ENCODE data around the gene ANTXR2. TPM values are rescaled to one million over a fixed set of nuclear protein-coding genes. Genes with fewer than 3 reads are reported as not detected.

ANTXR2 gene
- total RNA-seq, 1 donor from 2014 or later = 10.6 TPM

DNA sequence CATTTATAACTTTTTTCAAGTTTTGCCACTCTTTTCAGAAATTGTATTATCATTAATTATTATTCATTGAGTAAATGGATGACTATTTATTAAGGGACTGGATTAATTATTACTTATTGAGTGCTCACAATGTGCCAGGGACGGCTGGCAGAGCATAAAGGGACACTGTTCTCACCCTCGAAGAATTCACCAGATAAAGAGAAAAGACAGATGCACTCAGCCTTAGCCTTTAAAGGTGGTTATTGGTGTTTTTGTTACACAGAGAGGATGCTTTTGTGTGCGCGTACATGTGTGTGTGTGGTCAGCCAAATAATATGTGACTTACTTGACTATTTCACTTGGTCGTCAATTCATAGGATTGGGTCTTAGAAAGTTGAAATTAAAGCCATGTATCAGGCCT lies 187.0 kb downstream of the ANTXR2 start:
- Mint-ChIP-seq H3K27me3 (peaks cover 5% of the 10 kb centered on the region), H3K4me3 (no peak overlapping the region), H3K4me1 (no peaks in the 10 kb centered on the region), H3K9me3 (peaks cover 10% of the 10 kb centered on the region), H3K27ac (no peak overlapping the region), H3K36me3 (ENCODE audit: low read depth) (no peaks in the 10 kb centered on the region)
- intact Hi-C loops (cut with micrococcal nuclease) = no loop called here
- no peak for DNase-seq

DNA sequence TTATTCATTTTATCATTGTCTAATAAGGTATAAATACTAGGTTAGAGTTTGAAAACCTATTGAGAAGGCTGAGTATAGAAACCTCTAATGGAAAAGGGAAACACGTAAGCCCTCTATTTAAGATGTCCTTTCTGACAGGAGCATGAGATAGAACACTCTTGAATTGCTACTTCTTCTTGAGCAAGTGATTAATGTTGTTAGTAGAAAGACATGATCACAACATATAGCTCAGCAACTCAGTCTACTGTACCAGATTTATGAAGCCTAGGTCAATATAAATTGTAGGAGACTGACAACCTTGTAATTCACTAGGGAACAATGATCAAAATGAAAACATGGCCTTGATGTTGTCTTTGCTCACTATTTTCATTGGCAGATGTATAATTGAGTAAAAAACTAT lies 189.7 kb downstream of the ANTXR2 start:
- H3K27me3 Mint-ChIP-seq = peaks cover 4% of the 10 kb centered on the region
- peaks cover 6% of the 10 kb centered on the region for H3K9me3 Mint-ChIP-seq
- H3K27ac Mint-ChIP-seq = no peak overlapping the region
- intact Hi-C loops (cut with micrococcal nuclease) = no loop called here
- H3K4me3 Mint-ChIP-seq = no peak overlapping the region
- H3K4me1 Mint-ChIP-seq = no peaks in the 10 kb centered on the region
- no peaks in the 10 kb centered on the region for H3K36me3 Mint-ChIP-seq (ENCODE audit: low read depth)
- no peak for DNase-seq

DNA sequence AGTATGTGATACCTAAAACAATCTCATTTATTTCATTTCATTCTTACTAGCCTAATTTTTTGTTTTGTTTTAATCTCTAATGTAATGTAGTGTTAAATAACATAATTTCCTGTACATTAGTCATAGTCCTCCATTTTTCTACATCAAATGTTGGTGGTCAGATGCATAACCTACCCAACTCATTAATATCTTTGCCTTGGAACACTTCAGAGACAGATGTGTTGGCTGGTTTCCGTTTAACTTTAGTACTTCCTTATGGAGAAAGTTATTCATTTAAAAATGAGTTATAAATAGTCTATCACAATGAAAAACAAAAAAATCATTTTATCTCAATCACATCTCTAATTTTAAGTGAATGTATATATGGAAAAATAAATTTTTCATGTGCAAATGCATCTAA lies 190.2 kb downstream of the ANTXR2 start:
- peaks cover 7% of the 10 kb centered on the region for H3K9me3 Mint-ChIP-seq
- no peak overlapping the region for H3K27ac Mint-ChIP-seq
- H3K4me3 Mint-ChIP-seq = no peak overlapping the region
- intact Hi-C loops (cut with micrococcal nuclease) = no loop called here
- no peaks in the 10 kb centered on the region for H3K36me3 Mint-ChIP-seq (ENCODE audit: low read depth)
- DNase-seq = no peak
- H3K4me1 Mint-ChIP-seq = no peaks in the 10 kb centered on the region
- H3K27me3 Mint-ChIP-seq = peaks cover 4% of the 10 kb centered on the region

DNA sequence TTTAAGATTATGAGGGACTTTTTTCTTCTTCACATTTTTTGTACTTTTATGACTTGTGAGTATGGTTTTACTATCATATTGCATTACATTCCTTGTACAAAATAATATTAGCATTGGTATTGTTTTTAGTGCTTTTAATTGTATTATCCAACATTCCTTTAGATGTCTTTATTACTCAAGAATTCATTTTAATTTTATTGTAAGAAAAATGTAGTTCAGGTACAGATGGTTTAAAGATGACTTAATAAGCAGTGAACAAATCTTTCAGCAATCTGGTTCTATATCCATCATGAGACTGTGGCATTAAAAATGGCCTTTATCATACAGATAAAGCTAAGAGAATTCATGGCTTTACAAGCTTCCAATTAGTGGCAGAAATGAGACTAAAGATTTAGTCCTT lies 191.6 kb downstream of the ANTXR2 start:
- Mint-ChIP-seq H3K27me3 (peaks cover 4% of the 10 kb centered on the region), H3K9me3 (peaks cover 7% of the 10 kb centered on the region), H3K4me3 (no peak overlapping the region), H3K27ac (no peak overlapping the region), H3K4me1 (no peaks in the 10 kb centered on the region), H3K36me3 (ENCODE audit: low read depth) (no peaks in the 10 kb centered on the region)
- intact Hi-C loops (cut with micrococcal nuclease) = no loop called here
- no peak for DNase-seq

DNA sequence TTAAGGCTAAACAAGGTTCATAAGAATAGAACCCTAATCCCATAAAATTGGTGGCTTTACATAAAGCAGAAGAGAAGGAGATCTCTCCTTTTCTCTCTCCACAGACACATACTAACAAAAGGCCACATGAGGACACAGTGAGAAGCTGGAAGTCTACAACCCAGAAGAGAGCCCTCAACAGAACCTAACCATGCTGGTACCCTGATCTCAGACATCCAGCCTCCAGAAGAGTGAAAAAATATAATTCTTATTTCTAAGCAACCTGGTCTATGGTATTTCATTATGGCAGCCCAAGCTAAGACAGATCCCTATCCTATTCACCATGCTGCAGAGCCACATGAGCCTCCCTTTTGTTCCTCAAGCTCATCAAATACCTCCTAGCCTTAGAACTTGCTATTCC lies 195.5 kb downstream of the ANTXR2 start:
- Mint-ChIP-seq H3K4me1 (no peaks in the 10 kb centered on the region), H3K36me3 (ENCODE audit: low read depth) (no peaks in the 10 kb centered on the region), H3K4me3 (no peak overlapping the region), H3K9me3 (peaks cover 7% of the 10 kb centered on the region), H3K27me3 (peaks cover 3% of the 10 kb centered on the region), H3K27ac (no peak overlapping the region)
- intact Hi-C loops (cut with micrococcal nuclease) = no loop called here
- DNase-seq = no peak

DNA sequence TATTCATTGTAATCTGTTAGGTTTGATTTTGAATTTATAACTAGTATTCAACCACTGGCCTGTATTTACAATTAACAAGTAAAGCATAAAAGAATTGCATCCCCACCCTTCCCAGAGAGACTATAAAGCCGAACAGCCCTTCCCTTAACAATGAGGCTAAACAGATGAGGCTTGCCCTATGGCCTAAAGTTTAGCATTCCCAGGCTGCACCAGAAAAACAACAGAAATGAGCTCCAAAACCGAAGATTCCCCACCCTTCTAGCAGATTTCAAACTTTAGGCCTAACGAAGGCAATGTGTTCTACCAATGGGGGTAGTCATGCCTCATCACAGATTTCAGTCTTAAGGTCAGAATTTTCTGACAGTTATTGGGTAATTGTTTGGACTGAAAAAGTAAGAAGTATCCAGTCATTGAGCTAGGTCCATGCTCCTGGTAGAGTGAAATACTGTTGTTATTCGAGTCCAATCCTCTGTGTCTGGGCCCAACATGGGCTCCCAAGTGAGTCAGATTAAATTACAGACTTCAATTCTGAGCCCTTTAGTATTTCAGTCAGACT lies 197.6 kb downstream of the ANTXR2 start:
- H3K4me3 Mint-ChIP-seq = no peak overlapping the region
- H3K4me1 Mint-ChIP-seq = no peaks in the 10 kb centered on the region
- intact Hi-C loops (cut with micrococcal nuclease) = no loop called here
- peaks cover 4% of the 10 kb centered on the region for H3K9me3 Mint-ChIP-seq
- no peak for DNase-seq
- no peaks in the 10 kb centered on the region for H3K27me3 Mint-ChIP-seq
- no peak overlapping the region for H3K27ac Mint-ChIP-seq
- no peaks in the 10 kb centered on the region for H3K36me3 Mint-ChIP-seq (ENCODE audit: low read depth)

DNA sequence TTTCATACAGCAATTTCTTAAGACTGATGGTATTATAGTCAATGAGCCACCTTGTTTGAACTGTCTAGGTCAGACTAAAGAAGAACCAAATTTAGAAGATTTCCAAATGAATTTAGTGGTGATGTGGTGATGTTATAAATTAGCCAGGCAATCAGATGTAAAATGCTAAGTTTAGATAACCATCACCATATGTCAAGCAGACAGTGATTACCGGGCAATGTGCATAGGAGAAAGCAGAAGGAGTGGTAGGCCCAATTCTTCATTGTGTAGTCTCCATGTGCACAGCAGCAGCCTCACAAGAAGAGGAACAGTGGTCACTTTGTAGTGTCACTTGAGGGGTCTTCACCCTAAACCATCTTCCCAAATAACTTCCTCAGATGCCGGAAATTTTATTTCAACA lies 198.8 kb downstream of the ANTXR2 start:
- Mint-ChIP-seq H3K36me3 (ENCODE audit: low read depth) (no peaks in the 10 kb centered on the region), H3K27ac (no peak overlapping the region), H3K27me3 (peaks cover 4% of the 10 kb centered on the region), H3K4me3 (no peak overlapping the region), H3K9me3 (peaks cover 4% of the 10 kb centered on the region), H3K4me1 (no peaks in the 10 kb centered on the region)
- DNase-seq = no peak
- intact Hi-C loops (cut with micrococcal nuclease) = no loop called here

DNA sequence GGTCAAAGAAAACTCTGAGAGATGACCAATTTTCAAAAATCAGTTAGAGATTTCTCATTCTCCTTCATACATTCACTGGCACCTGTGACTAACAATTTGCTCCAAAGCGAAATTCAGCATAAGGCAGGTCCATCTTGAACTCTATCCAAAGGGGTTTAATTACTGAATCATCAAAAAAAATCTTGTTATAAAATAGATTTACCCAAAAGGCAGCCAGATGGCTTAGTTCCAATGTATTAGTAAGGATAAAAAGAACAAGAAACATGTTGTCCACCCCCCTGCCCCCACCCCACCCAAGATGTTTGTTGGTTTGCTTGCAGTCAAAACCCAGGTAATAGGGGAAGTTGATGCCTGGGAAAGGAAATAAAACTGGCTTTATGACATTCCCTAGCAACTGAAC lies 200.3 kb downstream of the ANTXR2 start:
- H3K27ac Mint-ChIP-seq = no peak overlapping the region
- H3K4me1 Mint-ChIP-seq = no peaks in the 10 kb centered on the region
- intact Hi-C loops (cut with micrococcal nuclease) = no loop called here
- H3K4me3 Mint-ChIP-seq = no peak overlapping the region
- no peaks in the 10 kb centered on the region for H3K36me3 Mint-ChIP-seq (ENCODE audit: low read depth)
- H3K9me3 Mint-ChIP-seq = no peaks in the 10 kb centered on the region
- peaks cover 4% of the 10 kb centered on the region for H3K27me3 Mint-ChIP-seq
- DNase-seq = no peak

DNA sequence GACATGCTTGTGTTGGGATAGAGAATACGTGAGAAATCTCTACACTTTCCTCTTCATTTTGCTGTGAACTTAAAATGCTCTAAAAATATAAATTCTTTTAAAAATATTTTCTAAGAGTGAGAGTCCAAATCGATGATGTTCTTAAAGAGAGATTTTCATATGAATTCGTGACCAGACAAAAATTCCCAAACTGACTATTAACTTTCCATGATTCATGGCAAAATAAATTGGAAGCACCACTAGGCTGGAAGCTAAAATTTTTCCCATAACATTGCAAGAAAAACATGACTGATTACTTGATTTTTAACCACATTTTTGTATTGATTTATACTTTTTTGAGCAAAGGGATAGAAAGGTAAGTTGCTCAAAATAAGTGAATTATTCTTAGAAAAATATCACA lies 201.1 kb downstream of the ANTXR2 start:
- Mint-ChIP-seq H3K4me3 (no peak overlapping the region), H3K9me3 (no peaks in the 10 kb centered on the region), H3K27me3 (peaks cover 4% of the 10 kb centered on the region), H3K36me3 (ENCODE audit: low read depth) (no peaks in the 10 kb centered on the region), H3K27ac (no peak overlapping the region), H3K4me1 (no peaks in the 10 kb centered on the region)
- DNase-seq = no peak
- intact Hi-C loops (cut with micrococcal nuclease) = no loop called here

DNA sequence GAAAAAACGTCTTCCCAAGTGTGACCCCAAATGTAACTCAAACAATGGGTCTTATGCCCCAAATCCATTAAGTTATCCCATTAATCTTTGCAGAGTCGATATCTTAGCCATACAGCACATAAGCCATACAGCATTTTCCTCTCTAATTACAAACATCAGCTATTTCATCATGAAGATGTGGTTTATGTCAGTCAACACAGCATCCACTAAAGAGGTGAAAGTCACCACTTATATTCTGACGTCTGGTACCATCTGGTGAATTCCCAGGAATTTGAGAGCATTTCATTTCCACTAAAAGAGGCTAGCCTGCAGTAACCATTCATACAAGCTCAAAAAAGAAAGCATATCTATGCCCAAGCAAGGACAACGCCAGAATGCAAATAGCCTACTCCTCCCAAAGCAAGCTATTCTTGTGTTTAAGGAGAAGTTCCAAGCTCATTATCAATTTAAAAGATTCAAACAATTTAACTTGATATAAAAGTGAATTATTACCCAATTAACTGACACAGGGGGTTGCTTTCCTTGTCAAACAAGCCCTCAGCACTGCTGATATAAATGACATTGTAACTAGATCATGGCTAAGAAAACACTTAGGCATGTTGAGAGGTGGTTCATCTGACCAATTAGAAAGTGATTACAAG lies 203.3 kb downstream of the ANTXR2 start:
- Mint-ChIP-seq H3K27me3 (peaks cover 4% of the 10 kb centered on the region), H3K4me3 (no peak overlapping the region), H3K27ac (no peak overlapping the region), H3K36me3 (ENCODE audit: low read depth) (no peaks in the 10 kb centered on the region), H3K9me3 (no peaks in the 10 kb centered on the region), H3K4me1 (no peaks in the 10 kb centered on the region)
- DNase-seq = no peak
- intact Hi-C loops (cut with micrococcal nuclease) = no loop called here

DNA sequence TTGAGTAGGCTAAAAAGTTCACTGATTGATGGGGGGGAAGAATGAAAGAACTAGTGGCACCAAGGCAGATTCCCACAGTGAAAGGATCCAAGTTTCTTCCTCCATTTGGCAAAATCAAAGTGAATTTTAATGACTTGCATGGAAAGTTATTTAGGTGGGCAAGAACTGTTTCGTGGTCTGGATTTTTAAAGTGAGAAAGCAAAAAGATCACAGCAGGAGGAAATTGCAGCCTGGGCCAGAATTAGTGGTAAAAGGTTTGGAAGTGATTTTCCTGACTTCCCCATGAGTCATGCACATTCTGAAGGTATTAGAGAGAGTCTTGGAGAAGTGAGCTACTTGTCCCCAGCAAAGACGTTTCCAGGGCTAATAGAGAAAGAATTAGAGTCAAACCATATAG lies 207.8 kb downstream of the ANTXR2 start:
- Mint-ChIP-seq H3K9me3 (no peaks in the 10 kb centered on the region), H3K27ac (no peak overlapping the region), H3K4me1 (no peaks in the 10 kb centered on the region), H3K36me3 (ENCODE audit: low read depth) (no peaks in the 10 kb centered on the region), H3K27me3 (peaks cover 9% of the 10 kb centered on the region), H3K4me3 (no peak overlapping the region)
- no peak for DNase-seq
- intact Hi-C loops (cut with micrococcal nuclease) = no loop called here

DNA sequence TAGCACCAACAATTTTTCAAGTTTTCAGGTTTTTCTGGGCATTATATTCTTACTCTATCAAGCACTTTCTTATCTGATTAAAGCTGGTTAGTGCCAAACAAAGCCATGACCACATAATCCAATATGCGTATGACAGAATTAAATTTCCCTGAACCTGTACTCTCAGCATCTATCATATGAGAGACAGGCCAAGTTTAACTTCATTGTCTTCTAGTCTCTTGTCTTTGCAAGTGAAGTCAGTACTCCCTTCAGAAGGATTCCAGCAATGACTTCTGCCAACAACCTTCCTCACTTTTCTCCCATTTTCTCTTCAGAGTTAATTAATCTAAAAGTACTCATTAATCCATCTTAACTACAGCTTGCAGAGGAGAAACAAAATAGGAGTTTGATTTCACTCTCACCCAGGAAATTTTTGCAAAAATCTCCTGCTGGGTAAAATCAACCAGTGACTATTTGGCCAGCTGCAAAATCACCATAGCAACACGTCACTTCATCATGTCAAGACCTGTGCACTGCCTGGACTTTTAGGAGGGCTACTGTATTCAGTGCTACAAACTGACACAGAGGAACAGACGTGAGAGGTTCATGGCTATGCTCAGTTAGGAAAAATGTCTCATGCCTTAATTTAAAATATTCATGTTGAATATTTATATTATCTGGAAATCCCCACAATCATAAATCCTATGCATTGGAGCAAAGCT lies 208.4 kb downstream of the ANTXR2 start:
- intact Hi-C loops (cut with micrococcal nuclease) = no loop called here
- H3K4me1 Mint-ChIP-seq = no peaks in the 10 kb centered on the region
- H3K9me3 Mint-ChIP-seq = no peaks in the 10 kb centered on the region
- H3K27ac Mint-ChIP-seq = no peak overlapping the region
- H3K27me3 Mint-ChIP-seq = peaks cover 7% of the 10 kb centered on the region
- no peak overlapping the region for H3K4me3 Mint-ChIP-seq
- H3K36me3 Mint-ChIP-seq (ENCODE audit: low read depth) = no peaks in the 10 kb centered on the region
- no peak for DNase-seq

DNA sequence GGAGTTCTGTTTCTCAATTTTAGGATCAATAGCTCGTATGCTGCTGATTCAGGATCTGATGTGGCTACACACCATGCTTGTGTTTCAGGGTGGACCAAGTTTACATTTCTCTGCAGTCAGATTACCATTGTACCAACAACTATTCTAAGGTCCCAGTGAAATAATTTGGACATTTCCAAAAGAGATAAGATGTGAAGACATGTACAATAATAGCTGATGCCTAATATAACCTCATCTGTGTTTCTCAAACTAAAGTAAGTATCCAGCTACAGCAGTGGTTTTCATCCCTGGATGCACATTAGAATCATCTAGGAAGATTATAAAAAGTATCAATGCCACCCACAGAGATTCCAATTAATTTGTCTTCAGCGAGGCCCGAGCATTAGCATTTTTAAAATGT lies 209.7 kb downstream of the ANTXR2 start:
- no peak for DNase-seq
- H3K27me3 Mint-ChIP-seq = peaks cover 5% of the 10 kb centered on the region
- no peak overlapping the region for H3K27ac Mint-ChIP-seq
- intact Hi-C loops (cut with micrococcal nuclease) = no loop called here
- no peaks in the 10 kb centered on the region for H3K9me3 Mint-ChIP-seq
- H3K4me3 Mint-ChIP-seq = no peak overlapping the region
- H3K36me3 Mint-ChIP-seq (ENCODE audit: low read depth) = no peaks in the 10 kb centered on the region
- no peaks in the 10 kb centered on the region for H3K4me1 Mint-ChIP-seq

DNA sequence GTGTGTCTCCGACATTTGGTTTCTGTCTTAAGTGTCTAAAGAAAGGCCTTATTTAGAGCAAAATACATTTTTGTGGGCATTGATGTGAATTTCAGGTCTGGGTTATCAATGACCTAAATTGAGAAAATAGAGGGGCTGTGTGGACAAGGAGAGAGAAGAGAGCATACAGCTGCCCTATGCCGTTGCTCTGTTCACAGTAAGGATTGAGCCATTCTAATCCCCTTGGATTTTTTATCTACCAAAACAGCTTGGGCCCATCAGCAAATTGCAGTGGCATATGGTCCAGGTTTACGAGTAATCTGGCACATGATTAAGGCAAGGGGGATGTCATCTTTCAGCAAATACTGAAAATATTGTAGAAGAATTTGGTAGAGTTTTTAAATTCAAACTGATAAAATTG lies 210.2 kb downstream of the ANTXR2 start:
- Mint-ChIP-seq H3K27me3 (peaks cover 5% of the 10 kb centered on the region), H3K27ac (no peak overlapping the region), H3K36me3 (ENCODE audit: low read depth) (no peaks in the 10 kb centered on the region), H3K4me1 (no peaks in the 10 kb centered on the region), H3K9me3 (no peaks in the 10 kb centered on the region), H3K4me3 (no peak overlapping the region)
- DNase-seq = no peak
- intact Hi-C loops (cut with micrococcal nuclease) = no loop called here

DNA sequence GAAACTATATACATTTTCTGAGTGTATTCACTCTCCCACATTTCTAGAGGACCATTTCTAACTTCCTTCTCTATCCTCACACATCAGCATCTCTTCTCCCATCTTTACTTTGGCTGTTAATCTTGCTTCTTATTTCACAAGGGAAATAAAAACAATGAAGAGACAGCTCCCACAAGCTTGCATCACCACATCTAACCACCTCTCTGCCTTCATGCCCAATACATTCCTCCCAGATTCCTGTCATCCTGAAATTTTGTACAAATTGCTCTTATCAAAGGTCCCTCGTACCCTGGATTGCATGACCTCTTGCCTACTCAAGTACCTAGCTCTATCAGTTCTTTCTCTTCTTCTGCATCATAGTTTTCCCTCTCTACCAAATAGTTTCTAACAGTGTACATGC lies 215.2 kb downstream of the ANTXR2 start:
- Mint-ChIP-seq H3K27me3 (peaks cover 2% of the 10 kb centered on the region), H3K9me3 (no peaks in the 10 kb centered on the region), H3K4me3 (no peak overlapping the region), H3K27ac (no peak overlapping the region), H3K36me3 (ENCODE audit: low read depth) (no peaks in the 10 kb centered on the region), H3K4me1 (no peaks in the 10 kb centered on the region)
- no peak for DNase-seq
- intact Hi-C loops (cut with micrococcal nuclease) = no loop called here
